ENCODE data around the gene SH3PXD2B. TPM values are rescaled to one million over a fixed set of nuclear protein-coding genes. Genes with fewer than 3 reads are reported as not detected.

The SH3PXD2B gene
- total and polyA plus RNA-seq, 2 of the 13 experiments (the other 11 are each of a cell fraction or from before 2014, with no cell fraction given), result 3.4 to 4.6 TPM

DNA sequence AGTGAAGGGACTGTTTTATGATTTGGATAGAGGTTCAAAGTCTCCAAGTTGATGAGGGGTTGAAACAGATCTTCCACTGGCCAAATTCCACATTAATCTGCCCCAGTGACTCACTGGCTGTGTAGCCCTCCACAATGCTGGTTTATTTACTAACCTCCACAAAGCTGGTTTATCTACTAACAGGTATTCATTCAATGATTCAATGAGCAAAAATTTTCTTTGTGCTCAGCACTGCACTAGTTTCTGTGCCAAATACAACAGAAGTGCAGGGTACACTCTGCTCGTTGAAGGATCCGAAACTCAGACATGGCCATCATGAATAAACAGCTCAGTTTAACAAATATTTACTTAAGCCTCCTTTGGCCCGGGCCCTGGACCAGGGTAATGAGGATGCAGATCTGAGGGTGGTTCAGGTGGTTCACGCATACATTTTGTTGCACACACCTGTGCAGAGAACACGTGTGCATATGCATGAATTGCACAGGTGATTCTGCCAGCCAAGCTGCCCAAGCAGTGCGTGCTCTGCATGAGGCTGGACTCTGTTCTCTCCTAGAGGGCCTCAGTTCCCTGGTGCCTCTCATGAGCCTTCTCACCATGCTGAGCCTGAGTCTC lies 71.0 kb downstream of the SH3PXD2B start (continued):
- TF ChIP-seq, protein P1, sequence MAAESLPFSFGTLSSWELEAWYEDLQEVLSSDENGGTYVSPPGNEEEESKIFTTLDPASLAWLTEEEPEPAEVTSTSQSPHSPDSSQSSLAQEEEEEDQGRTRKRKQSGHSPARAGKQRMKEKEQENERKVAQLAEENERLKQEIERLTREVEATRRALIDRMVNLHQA (CRISPR knock-in tag; IDR thresholded peaks at IDR 0.05), result no peak
- TF ChIP-seq NAIF1 (CRISPR knock-in tag; IDR thresholded peaks at IDR 0.05; ENCODE audit: borderline replicate concordance) (no peak), CEBPB (IDR thresholded peaks at IDR 0.05; ENCODE audit: borderline replicate concordance, low read depth, low read length) (no peak), SIX4 (CRISPR knock-in tag; IDR thresholded peaks at IDR 0.05) (no peak), ARID2 (CRISPR knock-in tag; IDR thresholded peaks at IDR 0.05; ENCODE audit: borderline replicate concordance) (no peak), ZBTB38 (CRISPR knock-in tag; IDR thresholded peaks at IDR 0.05) (no peak), ZNF83 (CRISPR knock-in tag; IDR thresholded peaks at IDR 0.05; ENCODE audit: borderline replicate concordance) (no peak), ZNF772 (CRISPR knock-in tag; IDR thresholded peaks at IDR 0.05) (no peak), IRX3 (CRISPR knock-in tag; IDR thresholded peaks at IDR 0.05; ENCODE audit: borderline replicate concordance, low read depth) (no peak), MTA1 (CRISPR knock-in tag; IDR thresholded peaks at IDR 0.05; ENCODE audit: borderline replicate concordance) (no peak), ZNF510 (CRISPR knock-in tag; IDR thresholded peaks at IDR 0.05; ENCODE audit: low read depth) (no peak), ZNF569 (CRISPR knock-in tag; IDR thresholded peaks at IDR 0.05; ENCODE audit: borderline replicate concordance) (no peak), ZNF776 (CRISPR knock-in tag; IDR thresholded peaks at IDR 0.05) (no peak), KDM2A (CRISPR knock-in tag; IDR thresholded peaks at IDR 0.05; ENCODE audit: borderline replicate concordance, low read depth) (no peak), ZSCAN25 (CRISPR knock-in tag; IDR thresholded peaks at IDR 0.05) (no peak), FOXK1 (CRISPR knock-in tag; IDR thresholded peaks at IDR 0.05; ENCODE audit: borderline replicate concordance, low read depth) (peak; percentile 37; the same call in 1 of the 2 replicates), NCOA1 (CRISPR knock-in tag; IDR thresholded peaks at IDR 0.05) (no peak), ZNF891 (CRISPR knock-in tag; IDR thresholded peaks at IDR 0.05) (no peak), SMAD1 (CRISPR knock-in tag; IDR thresholded peaks at IDR 0.05; ENCODE audit: borderline replicate concordance, low read depth) (no peak), ZFAT (CRISPR knock-in tag; conservative IDR thresholded peaks at IDR 0.05) (no peak)
- TF ChIP-seq, protein P2, sequence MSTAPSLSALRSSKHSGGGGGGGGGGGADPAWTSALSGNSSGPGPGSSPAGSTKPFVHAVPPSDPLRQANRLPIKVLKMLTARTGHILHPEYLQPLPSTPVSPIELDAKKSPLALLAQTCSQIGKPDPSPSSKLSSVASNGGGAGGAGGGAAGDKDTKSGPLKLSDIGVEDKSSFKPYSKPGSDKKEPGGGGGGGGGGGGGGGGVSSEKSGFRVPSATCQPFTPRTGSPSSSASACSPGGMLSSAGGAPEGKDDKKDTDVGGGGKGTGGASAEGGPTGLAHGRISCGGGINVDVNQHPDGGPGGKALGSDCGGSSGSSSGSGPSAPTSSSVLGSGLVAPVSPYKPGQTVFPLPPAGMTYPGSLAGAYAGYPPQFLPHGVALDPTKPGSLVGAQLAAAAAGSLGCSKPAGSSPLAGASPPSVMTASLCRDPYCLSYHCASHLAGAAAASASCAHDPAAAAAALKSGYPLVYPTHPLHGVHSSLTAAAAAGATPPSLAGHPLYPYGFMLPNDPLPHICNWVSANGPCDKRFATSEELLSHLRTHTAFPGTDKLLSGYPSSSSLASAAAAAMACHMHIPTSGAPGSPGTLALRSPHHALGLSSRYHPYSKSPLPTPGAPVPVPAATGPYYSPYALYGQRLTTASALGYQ (CRISPR knock-in tag; IDR thresholded peaks at IDR 0.05), result no peak; the same call in 1 of the 2 replicates
- TF ChIP-seq, protein P3, sequence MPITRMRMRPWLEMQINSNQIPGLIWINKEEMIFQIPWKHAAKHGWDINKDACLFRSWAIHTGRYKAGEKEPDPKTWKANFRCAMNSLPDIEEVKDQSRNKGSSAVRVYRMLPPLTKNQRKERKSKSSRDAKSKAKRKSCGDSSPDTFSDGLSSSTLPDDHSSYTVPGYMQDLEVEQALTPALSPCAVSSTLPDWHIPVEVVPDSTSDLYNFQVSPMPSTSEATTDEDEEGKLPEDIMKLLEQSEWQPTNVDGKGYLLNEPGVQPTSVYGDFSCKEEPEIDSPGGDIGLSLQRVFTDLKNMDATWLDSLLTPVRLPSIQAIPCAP (CRISPR knock-in tag; IDR thresholded peaks at IDR 0.05; ENCODE audit: low read depth), result no peak
- TF ChIP-seq, protein P4, sequence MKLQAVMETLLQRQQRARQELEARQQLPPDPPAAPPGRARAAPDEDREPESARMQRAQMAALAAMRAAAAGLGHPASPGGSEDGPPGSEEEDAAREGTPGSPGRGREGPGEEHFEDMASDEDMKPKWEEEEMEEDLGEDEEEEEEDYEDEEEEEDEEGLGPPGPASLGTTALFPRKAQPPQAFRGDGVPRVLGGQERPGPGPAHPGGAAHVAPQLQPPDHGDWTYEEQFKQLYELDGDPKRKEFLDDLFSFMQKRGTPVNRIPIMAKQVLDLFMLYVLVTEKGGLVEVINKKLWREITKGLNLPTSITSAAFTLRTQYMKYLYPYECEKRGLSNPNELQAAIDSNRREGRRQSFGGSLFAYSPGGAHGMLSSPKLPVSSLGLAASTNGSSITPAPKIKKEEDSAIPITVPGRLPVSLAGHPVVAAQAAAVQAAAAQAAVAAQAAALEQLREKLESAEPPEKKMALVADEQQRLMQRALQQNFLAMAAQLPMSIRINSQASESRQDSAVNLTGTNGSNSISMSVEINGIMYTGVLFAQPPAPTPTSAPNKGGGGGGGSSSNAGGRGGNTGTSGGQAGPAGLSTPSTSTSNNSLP (IDR thresholded peaks at IDR 0.05; ENCODE audit: low read depth, low read length), result peak; percentile 93
- TF ChIP-seq, protein P5, sequence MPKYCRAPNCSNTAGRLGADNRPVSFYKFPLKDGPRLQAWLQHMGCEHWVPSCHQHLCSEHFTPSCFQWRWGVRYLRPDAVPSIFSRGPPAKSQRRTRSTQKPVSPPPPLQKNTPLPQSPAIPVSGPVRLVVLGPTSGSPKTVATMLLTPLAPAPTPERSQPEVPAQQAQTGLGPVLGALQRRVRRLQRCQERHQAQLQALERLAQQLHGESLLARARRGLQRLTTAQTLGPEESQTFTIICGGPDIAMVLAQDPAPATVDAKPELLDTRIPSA (CRISPR knock-in tag; IDR thresholded peaks at IDR 0.05; ENCODE audit: borderline replicate concordance), result no peak
